ENCODE measurements around the gene WDR64. TPM values are rescaled to one million over a fixed set of nuclear protein-coding genes. Genes with fewer than 3 reads are reported as not detected.

The WDR64 gene
- total RNA-seq, 2 experiments from 2014 or later, result not detected

DNA sequence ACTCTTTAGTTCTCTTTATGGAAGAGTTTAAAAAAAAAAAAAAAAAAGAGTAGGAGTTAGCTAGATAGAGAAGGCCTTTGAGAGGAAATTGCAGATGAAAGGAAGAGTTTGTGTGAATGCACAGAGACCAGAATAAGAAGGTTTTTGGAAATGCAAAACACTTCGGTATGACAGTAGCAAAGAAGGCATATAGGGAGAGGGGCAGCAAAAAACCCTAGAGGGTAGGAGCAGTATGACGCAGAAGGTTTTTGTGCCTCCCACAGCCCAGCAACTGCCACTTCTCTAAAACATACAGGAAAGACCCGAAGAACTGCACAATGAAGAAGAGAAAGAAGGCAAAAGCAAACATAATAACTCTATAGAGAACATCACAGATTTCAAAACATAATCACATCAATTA, 84.3 kb downstream of the WDR64 start:
- DNase-seq, result no peak
- Mint-ChIP-seq H3K4me1 (ENCODE audit: low read depth) (no peaks in the 10 kb centered on the region), H3K9me3 (no peaks in the 10 kb centered on the region), H3K27me3 (no peaks in the 10 kb centered on the region), H3K36me3 (no peaks in the 10 kb centered on the region), H3K4me3 (no peak overlapping the region), H3K27ac (no peak overlapping the region)
- ChIA-PET POLR2A (no interaction called here), CTCF (no interaction called here)
- intact Hi-C loops (cut with micrococcal nuclease), result no loop called here

DNA sequence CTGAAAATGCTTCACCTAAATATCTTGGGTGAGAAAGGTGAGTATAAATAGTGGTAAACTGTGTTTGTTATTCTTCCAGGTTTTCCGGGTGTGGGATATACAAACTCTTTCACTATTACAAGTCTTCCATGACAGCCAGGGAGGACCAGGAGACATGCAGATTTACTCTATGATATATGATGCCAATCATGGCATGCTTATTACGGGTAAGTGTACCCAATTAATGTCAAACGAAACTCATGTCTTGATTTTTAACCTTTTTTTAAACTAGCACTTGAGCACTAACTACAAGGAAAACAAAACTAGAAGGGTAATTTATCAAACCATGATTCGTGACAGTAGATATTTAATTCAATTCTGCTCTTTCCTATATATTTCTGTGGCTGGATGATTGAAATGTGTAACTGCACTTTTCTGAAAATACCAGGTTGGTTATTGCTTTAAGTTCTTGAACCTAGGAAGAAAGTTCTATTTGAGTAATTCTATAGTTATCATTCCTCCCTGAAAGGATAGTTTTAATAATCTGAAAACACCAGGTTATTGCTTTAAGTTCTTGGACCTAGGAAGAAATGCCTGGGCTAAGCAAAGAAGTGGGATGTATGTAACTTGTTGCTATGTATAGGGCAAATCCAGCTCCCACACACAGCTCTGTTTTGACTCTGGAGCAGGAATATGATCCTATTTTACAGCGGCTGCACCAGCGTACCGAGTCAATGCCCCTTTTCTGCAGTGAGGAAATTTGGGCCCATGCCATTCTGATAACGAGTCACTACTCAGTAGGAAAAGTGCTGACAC, 86.4 kb downstream of the WDR64 start:
- intact Hi-C loops (cut with micrococcal nuclease), result no loop called here
- POLR2A ChIA-PET, result no interaction called here
- no peaks in the 10 kb centered on the region for H3K9me3 Mint-ChIP-seq

DNA sequence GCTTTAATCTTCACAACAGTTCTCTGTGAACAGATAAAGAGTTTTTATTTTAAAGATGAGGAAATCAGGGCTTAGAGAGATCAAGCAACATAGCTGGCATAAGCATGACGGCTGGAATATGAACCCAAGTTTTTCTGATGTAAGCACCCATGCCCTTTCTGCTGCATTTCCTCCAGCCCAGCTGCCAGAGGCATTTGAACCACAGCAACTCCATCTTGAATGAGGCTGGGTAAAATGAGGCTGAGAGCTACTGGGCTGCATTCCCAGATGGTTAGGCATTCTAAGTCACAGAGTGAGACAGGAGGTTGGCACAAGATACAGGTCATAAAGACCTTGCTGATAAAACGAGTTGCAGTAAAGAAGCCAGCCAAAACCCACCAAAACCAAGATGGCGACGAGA, 90.0 kb downstream of the WDR64 start:
- Mint-ChIP-seq H3K36me3 (no peaks in the 10 kb centered on the region), H3K27me3 (peaks cover 2% of the 10 kb centered on the region), H3K4me1 (ENCODE audit: low read depth) (no peaks in the 10 kb centered on the region), H3K27ac (no peak overlapping the region), H3K9me3 (no peaks in the 10 kb centered on the region), H3K4me3 (no peak overlapping the region)
- ChIA-PET CTCF (no interaction called here), POLR2A (no interaction called here)
- intact Hi-C loops (cut with micrococcal nuclease), result no loop called here
- DNase-seq, result no peak

More for the DNA sequence above, 86.4 kb downstream of the WDR64 start:
- no peak for DNase-seq
- Mint-ChIP-seq H3K4me3 (no peak overlapping the region), H3K4me1 (ENCODE audit: low read depth) (no peaks in the 10 kb centered on the region), H3K36me3 (no peaks in the 10 kb centered on the region), H3K27ac (no peak overlapping the region), H3K27me3 (peaks cover 2% of the 10 kb centered on the region)
- CTCF ChIA-PET, result no interaction called here

DNA sequence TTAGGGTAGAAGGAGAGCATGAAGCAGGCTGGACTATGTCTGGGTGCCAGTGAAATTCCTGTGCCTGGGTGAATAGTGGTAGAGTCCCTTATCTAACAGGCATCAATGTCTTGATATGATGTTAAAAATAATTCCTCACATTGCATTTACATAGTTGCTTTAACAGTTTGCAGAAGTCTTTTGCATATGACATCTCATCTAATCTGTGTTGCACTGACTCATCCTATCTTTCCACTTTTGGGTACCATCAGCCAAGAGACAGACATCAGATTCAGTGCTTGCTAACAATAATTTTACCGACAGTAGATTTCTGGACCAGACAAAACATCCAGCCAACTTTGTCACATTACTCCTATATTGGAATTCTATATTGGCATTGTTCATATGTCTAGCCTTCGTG, 92.5 kb downstream of the WDR64 start:
- intact Hi-C loops (cut with micrococcal nuclease), result no loop called here
- Mint-ChIP-seq H3K9me3 (no peaks in the 10 kb centered on the region), H3K36me3 (no peaks in the 10 kb centered on the region), H3K27ac (no peak overlapping the region), H3K27me3 (peaks cover 4% of the 10 kb centered on the region), H3K4me3 (no peak overlapping the region), H3K4me1 (ENCODE audit: low read depth) (no peaks in the 10 kb centered on the region)
- ChIA-PET POLR2A (no interaction called here), CTCF (no interaction called here)
- DNase-seq, result no peak

DNA sequence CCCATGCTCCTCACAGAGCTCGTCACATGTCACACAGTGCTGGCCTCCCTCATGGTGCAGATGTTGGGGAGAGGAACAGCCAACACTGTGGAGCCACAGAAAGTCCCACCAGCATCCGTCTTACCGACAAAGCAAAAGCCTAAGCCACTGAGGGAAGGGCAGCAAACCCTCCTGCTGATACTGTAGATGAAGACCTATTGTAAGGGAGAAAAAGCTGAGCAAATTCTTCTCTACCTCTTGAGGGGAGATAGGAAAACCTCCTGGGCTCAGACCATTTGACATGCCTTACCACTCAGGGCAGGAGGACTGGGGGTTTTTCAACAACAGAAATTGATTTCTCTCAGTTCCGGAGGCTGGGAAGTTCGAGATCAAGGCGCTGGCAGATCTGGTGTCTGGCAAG, 95.9 kb downstream of the WDR64 start:
- Mint-ChIP-seq H3K27me3 (peaks cover 4% of the 10 kb centered on the region), H3K36me3 (no peaks in the 10 kb centered on the region), H3K27ac (no peak overlapping the region), H3K4me1 (ENCODE audit: low read depth) (no peaks in the 10 kb centered on the region), H3K9me3 (no peaks in the 10 kb centered on the region), H3K4me3 (no peak overlapping the region)
- intact Hi-C loops (cut with micrococcal nuclease), result no loop called here
- CTCF ChIA-PET, result no interaction called here
- DNase-seq, result no peak
- POLR2A ChIA-PET, result no interaction called here

DNA sequence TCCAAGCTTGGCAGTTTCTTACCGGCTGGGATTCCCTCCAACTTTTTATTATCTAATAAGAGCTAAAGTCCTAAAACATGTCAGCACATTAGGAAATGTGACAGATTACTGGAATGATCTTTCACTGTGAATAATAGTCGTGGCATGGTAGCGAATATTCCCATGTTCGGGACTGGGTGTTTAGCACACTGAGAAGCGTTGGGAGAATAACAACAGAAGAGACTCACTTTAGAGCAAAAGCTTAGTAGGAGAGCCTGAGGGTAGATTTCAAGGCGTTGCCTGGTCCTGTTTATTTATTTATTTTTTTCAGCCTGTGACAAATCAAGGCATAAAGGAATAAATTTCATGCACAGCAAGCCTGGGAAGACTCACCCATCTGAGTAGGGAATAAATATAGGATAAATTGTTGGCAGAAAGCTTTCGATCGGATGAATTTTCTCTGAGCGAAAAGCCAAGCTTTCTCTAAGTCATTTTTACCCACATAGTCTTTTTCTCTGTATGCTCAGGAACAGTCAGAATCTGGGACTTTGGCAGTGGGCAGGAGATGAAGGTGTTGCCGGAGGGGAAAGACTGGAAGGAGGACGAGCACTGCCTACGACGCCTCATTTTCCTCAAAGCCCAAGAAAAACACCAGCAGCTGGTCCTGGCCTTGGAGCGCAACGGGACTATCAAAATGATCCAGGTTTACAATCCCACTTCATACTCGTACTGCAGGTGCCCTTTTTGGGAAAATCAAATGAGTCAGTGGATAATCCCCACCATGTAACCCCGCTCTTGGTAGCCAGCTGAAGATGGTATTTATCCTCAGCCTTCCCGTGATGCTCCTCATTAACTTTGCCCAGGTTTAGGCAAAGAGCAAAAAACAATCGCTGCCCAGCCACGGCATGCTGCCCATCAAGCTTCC, 97.2 kb downstream of the WDR64 start:
- ChIA-PET CTCF (no interaction called here), POLR2A (no interaction called here)
- no peaks in the 10 kb centered on the region for H3K9me3 Mint-ChIP-seq
- H3K27me3 Mint-ChIP-seq, result peaks cover 2% of the 10 kb centered on the region
- intact Hi-C loops (cut with micrococcal nuclease), result no loop called here
- DNase-seq, result no peak
- no peak overlapping the region for H3K4me3 Mint-ChIP-seq
- H3K4me1 Mint-ChIP-seq (ENCODE audit: low read depth), result no peaks in the 10 kb centered on the region
- H3K36me3 Mint-ChIP-seq, result no peaks in the 10 kb centered on the region
- H3K27ac Mint-ChIP-seq, result no peak overlapping the region

DNA sequence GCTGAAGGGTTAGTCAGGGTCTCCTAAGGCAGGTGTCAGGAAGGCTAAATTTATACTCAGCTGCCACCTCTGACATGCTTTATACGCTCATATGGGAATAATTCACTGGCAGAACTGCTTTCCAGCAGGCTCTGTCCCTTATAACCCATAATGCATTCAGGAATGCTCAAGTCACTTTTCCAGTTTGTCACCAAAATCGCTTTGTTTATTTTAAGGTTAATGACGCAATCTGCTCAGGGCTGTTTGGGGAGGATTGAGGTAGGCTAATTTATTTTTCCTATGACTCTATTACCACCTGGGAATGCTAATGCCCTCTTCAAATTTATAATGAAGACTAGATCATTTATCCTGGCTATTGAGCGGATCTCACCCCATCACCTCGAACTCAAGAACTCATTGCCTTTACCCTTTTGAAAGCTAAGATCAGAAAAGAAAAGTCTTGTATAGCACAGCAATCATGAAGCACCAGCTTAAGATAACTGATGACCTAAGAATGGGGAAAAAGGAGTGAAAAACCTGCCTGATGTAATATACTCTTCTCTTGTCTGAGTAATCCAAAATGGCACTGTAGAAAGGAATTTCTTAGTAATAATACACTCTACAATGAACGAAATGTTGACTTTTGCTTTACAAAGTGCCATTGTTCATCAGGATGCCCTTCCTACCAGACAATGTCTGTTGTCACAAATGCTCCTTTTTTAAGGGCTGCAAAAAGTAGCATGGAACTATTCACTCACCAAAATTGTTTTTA, 98.0 kb downstream of the WDR64 start:
- H3K27ac Mint-ChIP-seq, result no peak overlapping the region
- CTCF ChIA-PET, result no interaction called here
- no peak overlapping the region for H3K4me3 Mint-ChIP-seq
- POLR2A ChIA-PET, result no interaction called here
- no peaks in the 10 kb centered on the region for H3K9me3 Mint-ChIP-seq
- H3K27me3 Mint-ChIP-seq, result peaks cover 2% of the 10 kb centered on the region
- no peak for DNase-seq
- no peaks in the 10 kb centered on the region for H3K36me3 Mint-ChIP-seq
- H3K4me1 Mint-ChIP-seq (ENCODE audit: low read depth), result no peaks in the 10 kb centered on the region
- intact Hi-C loops (cut with micrococcal nuclease), result no loop called here

DNA sequence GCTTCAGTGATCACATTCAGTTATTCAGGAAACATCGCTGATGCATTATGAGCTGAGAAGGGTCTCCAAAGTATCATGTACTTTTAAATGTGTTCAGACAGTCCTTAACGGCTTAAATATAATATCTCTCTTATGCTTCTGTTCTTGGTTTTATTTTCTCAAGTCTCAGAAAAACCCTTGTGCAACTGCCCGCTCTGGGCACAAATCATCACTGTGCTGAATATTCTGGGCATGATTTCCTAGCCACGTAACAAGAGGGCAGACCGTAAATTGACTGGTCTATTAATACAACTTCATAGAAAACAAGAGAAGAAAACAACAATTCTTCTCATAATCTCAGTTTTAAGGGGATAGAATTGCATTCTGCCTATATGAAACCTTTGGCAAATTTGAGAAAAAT, 99.4 kb downstream of the WDR64 start:
- Mint-ChIP-seq H3K4me1 (ENCODE audit: low read depth) (no peaks in the 10 kb centered on the region), H3K4me3 (no peak overlapping the region), H3K36me3 (no peaks in the 10 kb centered on the region), H3K27ac (no peak overlapping the region), H3K27me3 (peaks cover 2% of the 10 kb centered on the region), H3K9me3 (peaks cover 7% of the 10 kb centered on the region)
- no peak for DNase-seq
- POLR2A ChIA-PET, result no interaction called here
- intact Hi-C loops (cut with micrococcal nuclease), result no loop called here
- CTCF ChIA-PET, result interaction anchor here (0.7 kb wide), 1 partner anchor 44 kb away, joined by 3 read pairs; no protein-coding TSS in a partner anchor

DNA sequence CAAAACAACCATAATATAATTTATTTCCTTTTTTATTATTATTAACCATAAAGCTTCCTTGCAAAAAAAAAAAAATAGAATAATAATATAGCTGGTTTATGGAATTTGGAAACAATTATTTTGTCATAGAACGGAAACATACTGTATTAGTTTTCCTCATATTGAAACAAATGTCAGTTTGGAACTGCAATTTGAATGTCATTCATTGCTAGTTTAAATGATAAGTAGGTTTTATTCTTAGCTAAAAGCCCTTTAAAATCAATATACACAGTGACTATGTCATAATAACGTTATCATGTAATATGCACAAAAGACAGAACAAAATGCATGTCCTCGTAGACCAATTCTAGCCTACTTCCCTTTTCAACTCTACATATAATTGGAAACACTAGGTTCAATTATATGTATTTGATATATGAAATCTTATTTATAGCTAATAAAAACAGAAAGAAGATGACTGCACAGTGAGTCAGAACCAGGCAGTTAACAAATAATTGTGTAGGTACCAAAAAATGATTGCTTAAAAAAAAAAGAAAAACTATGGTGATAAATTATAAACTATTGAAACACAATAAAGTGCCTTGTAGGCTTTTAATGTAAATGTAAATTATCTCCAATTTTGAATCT, 110.7 kb downstream of the WDR64 start:
- ChIA-PET POLR2A (no interaction called here), CTCF (no interaction called here)
- no peak overlapping the region for H3K4me3 Mint-ChIP-seq
- DNase-seq, result no peak
- no peak overlapping the region for H3K27ac Mint-ChIP-seq
- intact Hi-C loops (cut with micrococcal nuclease), result no loop called here
- H3K9me3 Mint-ChIP-seq, result no peaks in the 10 kb centered on the region
- no peaks in the 10 kb centered on the region for H3K4me1 Mint-ChIP-seq (ENCODE audit: low read depth)
- no peaks in the 10 kb centered on the region for H3K36me3 Mint-ChIP-seq
- peaks cover 6% of the 10 kb centered on the region for H3K27me3 Mint-ChIP-seq

DNA sequence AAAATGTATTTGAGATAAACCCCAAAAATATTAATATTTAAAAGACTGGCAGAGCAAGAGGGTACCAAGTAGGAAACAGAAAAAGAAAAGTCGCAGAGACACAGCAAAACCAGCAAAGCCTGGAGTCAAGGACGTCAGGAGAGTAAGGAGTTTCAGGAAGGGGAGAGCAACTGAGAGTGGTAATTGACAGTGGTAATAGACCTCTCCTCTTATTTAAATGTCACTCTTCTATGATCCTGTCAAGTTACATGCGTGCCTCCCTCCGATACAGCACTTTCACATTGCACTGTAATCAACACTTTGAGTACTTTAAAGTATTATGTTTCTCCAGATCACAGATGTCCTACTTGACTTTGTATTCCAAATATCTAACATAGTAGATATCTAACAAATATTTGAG, 113.3 kb downstream of the WDR64 start:
- intact Hi-C loops (cut with micrococcal nuclease), result no loop called here
- Mint-ChIP-seq H3K4me1 (ENCODE audit: low read depth) (no peaks in the 10 kb centered on the region), H3K36me3 (no peaks in the 10 kb centered on the region), H3K9me3 (no peaks in the 10 kb centered on the region), H3K4me3 (no peak overlapping the region), H3K27ac (no peak overlapping the region), H3K27me3 (peaks cover 6% of the 10 kb centered on the region)
- CTCF ChIA-PET, result no interaction called here
- DNase-seq, result no peak
- POLR2A ChIA-PET, result no interaction called here

DNA sequence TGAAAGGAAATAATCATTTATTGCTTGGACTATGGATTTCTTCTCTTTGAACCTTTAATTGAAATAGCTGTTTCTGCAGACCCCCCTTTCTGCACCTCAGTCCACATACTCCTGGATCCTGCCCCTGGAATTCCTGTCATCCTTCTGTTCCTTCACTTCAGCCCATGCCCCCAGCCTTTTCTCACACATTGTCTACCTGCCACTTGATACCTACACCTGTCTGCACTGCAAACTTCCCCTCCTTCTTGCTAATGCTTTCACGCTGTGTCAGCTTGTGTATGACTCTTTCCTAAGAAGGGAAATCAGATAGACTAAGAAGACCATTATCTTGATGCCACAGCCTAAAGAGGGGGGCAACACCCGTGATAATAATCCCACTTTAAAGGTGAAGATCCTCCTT, 115.7 kb downstream of the WDR64 start:
- no peaks in the 10 kb centered on the region for H3K9me3 Mint-ChIP-seq
- H3K27ac Mint-ChIP-seq, result no peak overlapping the region
- intact Hi-C loops (cut with micrococcal nuclease), result no loop called here
- no peaks in the 10 kb centered on the region for H3K36me3 Mint-ChIP-seq
- H3K4me3 Mint-ChIP-seq, result no peak overlapping the region
- CTCF ChIA-PET, result no interaction called here
- H3K4me1 Mint-ChIP-seq (ENCODE audit: low read depth), result no peaks in the 10 kb centered on the region
- POLR2A ChIA-PET, result no interaction called here
- H3K27me3 Mint-ChIP-seq, result peaks cover 4% of the 10 kb centered on the region
- DNase-seq, result no peak

DNA sequence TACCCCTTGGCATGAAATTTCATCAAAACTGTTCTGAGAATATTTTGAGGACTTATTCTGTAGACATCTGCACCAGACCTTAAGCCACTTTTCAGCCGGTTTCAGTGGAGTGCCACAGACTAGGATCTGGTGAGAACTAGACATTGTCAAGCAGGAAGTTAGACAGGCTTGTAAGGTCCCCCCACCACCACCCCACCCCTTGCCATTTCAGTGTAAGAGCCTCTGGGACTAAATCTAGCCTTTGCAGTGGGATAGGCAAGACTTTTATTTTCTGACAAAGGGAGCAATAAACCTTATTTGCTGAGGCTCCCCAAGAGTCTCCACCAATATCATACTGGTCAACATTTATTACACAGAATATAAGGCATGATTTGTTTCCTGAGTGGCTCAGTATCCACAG, 118.0 kb downstream of the WDR64 start:
- intact Hi-C loops (cut with micrococcal nuclease), result no loop called here
- Mint-ChIP-seq H3K4me1 (ENCODE audit: low read depth) (no peaks in the 10 kb centered on the region), H3K9me3 (no peaks in the 10 kb centered on the region), H3K36me3 (no peaks in the 10 kb centered on the region), H3K4me3 (no peak overlapping the region), H3K27ac (no peak overlapping the region), H3K27me3 (peaks cover 2% of the 10 kb centered on the region)
- POLR2A ChIA-PET, result no interaction called here
- no peak for DNase-seq
- CTCF ChIA-PET, result no interaction called here

Measured in activated CD4-positive, alpha-beta memory T cell treated with anti-CD3 and anti-CD28 coated beads for 36 hours (primary cell).